Measurements from ENCODE around the gene TP53I11. TPM values are rescaled to one million over a fixed set of nuclear protein-coding genes. Genes with fewer than 3 reads are reported as not detected.

The TP53I11 gene
- total RNA-seq, 1 experiment from 2014 or later, result 46.9 TPM

DNA sequence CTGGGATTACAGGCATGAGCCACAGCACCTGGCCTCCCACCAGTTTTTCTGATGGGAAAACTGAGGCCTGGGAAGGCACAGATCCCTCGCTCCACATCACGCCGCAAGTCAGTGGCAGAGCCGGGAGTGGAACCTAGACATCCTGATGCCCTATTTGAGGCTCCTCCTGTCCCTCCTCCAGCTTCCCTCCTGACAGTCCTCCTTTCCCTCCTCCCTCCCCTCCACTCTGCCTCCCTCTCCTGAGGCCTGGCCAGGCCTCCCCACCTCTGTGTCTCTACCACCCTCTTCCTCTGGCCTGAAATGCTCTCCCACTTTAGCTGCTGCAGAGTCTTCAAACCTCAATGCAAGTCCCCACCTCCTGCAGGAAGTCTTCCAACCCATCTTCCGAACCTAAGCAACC is 13.3 kb upstream of the TP53I11 start:
- no peaks in the 10 kb centered on the region for H3K9me2 ChIP-seq (ENCODE audit: insufficient read depth)
- DNase-seq (ENCODE audit: low read depth, low spot score), result no peak
- H3K27me3 ChIP-seq (ENCODE audit: insufficient read depth, low read length), result no peaks in the 10 kb centered on the region
- no TSS peak for BruUV-seq (replicated peaks)
- H4K20me1 ChIP-seq (ENCODE audit: insufficient read depth), result no peaks in the 10 kb centered on the region
- H2AFZ ChIP-seq (ENCODE audit: low read depth, low read length, poor library complexity, severe bottlenecking), result no peak overlapping the region
- H3K4me1 ChIP-seq (ENCODE audit: control insufficient read depth in 1 of 2, insufficient read depth in 2 of 2, low read length in 2 of 2), result no peaks in the 10 kb centered on the region
- CTCF ChIA-PET, result interaction anchor here (0.9 kb wide), 1 partner anchor 147 kb away, joined by 3 read pairs; no protein-coding TSS in a partner anchor
- RAD21 ChIA-PET (ENCODE audit: low non-redundant PET in 1 of 2, low total read pairs in 2 of 2, uncharacterized antibody in 2 of 2, unreplicated experiment in 2 of 2), result no interaction called here
- no peak overlapping the region for H3K4me3 ChIP-seq (replicated peaks in 1 of 2; ENCODE audit: low read depth in 1 of 2, low read length in 2 of 2)
- H3K36me3 ChIP-seq (ENCODE audit: control insufficient read depth in 1 of 2, insufficient read depth in 2 of 2, low read length in 2 of 2), result no peaks in the 10 kb centered on the region
- no peaks in the 10 kb centered on the region for H3K79me2 ChIP-seq (ENCODE audit: insufficient read depth, low read length)
- H3K9ac ChIP-seq (ENCODE audit: low read length), result no peak overlapping the region
- intact Hi-C loops (cut with micrococcal nuclease), result no loop called here
- ATAC-seq, result no peak
- no peak for TF ChIP-seq ZBTB33 (IDR thresholded peaks at IDR 0.05; ENCODE audit: extremely low read depth, insufficient replicate concordance, low read length)
- TF ChIP-seq ELF1 (IDR thresholded peaks at IDR 0.05; ENCODE audit: borderline replicate concordance, low read depth), result no peak
- no peak for TF ChIP-seq SIN3A (IDR thresholded peaks at IDR 0.05; ENCODE audit: low read depth)
- TF ChIP-seq SRF (IDR thresholded peaks at IDR 0.05; ENCODE audit: low read depth), result no peak
- no peak for TF ChIP-seq POLR2AphosphoS5 (IDR thresholded peaks at IDR 0.05; ENCODE audit: low read depth, low read length)
- no peak for TF ChIP-seq FOSL1 (IDR thresholded peaks at IDR 0.05; ENCODE audit: low read depth)
- no peak for TF ChIP-seq MAX (IDR thresholded peaks at IDR 0.05)
- TF ChIP-seq JUND (IDR thresholded peaks at IDR 0.05), result no peak
- no peak for TF ChIP-seq RAD21 (IDR thresholded peaks at IDR 0.05; ENCODE audit: low read depth)
- no peaks in the 10 kb centered on the region for H3K9me3 ChIP-seq (ENCODE audit: control insufficient read depth in 1 of 2, insufficient read depth in 1 of 2, low read depth in 1 of 2, low read length in 2 of 2)
- POLR2A ChIA-PET, result no interaction called here
- no peak overlapping the region for H3K4me2 ChIP-seq (ENCODE audit: low read length)
- H3K27ac ChIP-seq (ENCODE audit: low read depth, low read length), result no peak overlapping the region

DNA sequence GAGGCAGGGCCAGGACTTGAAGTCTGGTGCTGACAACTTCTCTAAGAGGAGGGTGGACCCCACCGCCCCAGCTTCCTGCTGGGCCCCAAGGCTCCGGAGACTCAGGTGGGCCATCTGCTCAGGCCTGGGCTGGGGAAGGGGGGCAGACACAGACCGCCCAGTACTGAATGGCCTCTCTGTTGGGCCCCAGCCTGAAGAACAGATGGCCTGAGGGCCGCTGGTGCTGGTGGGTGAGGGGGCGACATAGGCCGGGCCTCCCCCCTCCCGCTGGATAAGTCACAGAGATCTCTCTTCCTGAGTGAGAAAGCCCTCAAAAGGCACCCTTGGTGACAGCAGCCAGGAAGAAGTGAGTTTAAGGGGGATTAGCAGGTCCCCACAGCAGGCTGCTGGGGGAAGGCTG is 12.5 kb upstream of the TP53I11 start:
- no TSS peak for BruUV-seq (replicated peaks)
- DNase-seq (ENCODE audit: low read depth, low spot score) (no peak), ATAC-seq (no peak)
- Histone ChIP-seq H3K9me2 (ENCODE audit: insufficient read depth) (no peaks in the 10 kb centered on the region), H3K79me2 (ENCODE audit: insufficient read depth, low read length) (no peaks in the 10 kb centered on the region), H3K36me3 (ENCODE audit: control insufficient read depth in 1 of 2, insufficient read depth in 2 of 2, low read length in 2 of 2) (no peaks in the 10 kb centered on the region), H3K9me3 (ENCODE audit: control insufficient read depth in 1 of 2, insufficient read depth in 1 of 2, low read depth in 1 of 2, low read length in 2 of 2) (no peaks in the 10 kb centered on the region), H3K4me2 (ENCODE audit: low read length) (no peak overlapping the region), H3K27me3 (ENCODE audit: insufficient read depth, low read length) (no peaks in the 10 kb centered on the region), H2AFZ (ENCODE audit: low read depth, low read length, poor library complexity, severe bottlenecking) (no peak overlapping the region), H3K4me1 (ENCODE audit: control insufficient read depth in 1 of 2, insufficient read depth in 2 of 2, low read length in 2 of 2) (no peaks in the 10 kb centered on the region), H3K27ac (ENCODE audit: low read depth, low read length) (no peak overlapping the region), H4K20me1 (ENCODE audit: insufficient read depth) (no peaks in the 10 kb centered on the region), H3K9ac (ENCODE audit: low read length) (no peak overlapping the region), H3K4me3 (replicated peaks in 1 of 2; ENCODE audit: low read depth in 1 of 2, low read length in 2 of 2) (no peak overlapping the region)
- ChIA-PET RAD21 (ENCODE audit: low non-redundant PET in 1 of 2, low total read pairs in 2 of 2, uncharacterized antibody in 2 of 2, unreplicated experiment in 2 of 2) (no interaction called here), POLR2A (no interaction called here), CTCF (no interaction called here)
- intact Hi-C loops (cut with micrococcal nuclease), result no loop called here
- TF ChIP-seq ELF1 (IDR thresholded peaks at IDR 0.05; ENCODE audit: borderline replicate concordance, low read depth) (no peak), CBX3 (IDR thresholded peaks at IDR 0.05; ENCODE audit: low read depth) (no peak), JUND (IDR thresholded peaks at IDR 0.05) (no peak), MAX (IDR thresholded peaks at IDR 0.05) (no peak), SIN3A (IDR thresholded peaks at IDR 0.05; ENCODE audit: low read depth) (no peak), ZFX (IDR thresholded peaks at IDR 0.05) (no peak), SP1 (IDR thresholded peaks at IDR 0.05; ENCODE audit: low read depth) (no peak), EZH2 (IDR thresholded peaks at IDR 0.05) (no peak), EZH2phosphoT487 (IDR thresholded peaks at IDR 0.05; ENCODE audit: borderline replicate concordance) (no peak), YY1 (IDR thresholded peaks at IDR 0.05; ENCODE audit: extremely low read depth, insufficient replicate concordance, low read depth, low read length) (no peak), ATF3 (IDR thresholded peaks at IDR 0.05) (no peak), RAD21 (IDR thresholded peaks at IDR 0.05; ENCODE audit: low read depth) (no peak), CEBPB (IDR thresholded peaks at IDR 0.05; ENCODE audit: low read depth) (no peak), SRF (IDR thresholded peaks at IDR 0.05; ENCODE audit: low read depth) (no peak)
- TF ChIP-seq, protein P1, sequence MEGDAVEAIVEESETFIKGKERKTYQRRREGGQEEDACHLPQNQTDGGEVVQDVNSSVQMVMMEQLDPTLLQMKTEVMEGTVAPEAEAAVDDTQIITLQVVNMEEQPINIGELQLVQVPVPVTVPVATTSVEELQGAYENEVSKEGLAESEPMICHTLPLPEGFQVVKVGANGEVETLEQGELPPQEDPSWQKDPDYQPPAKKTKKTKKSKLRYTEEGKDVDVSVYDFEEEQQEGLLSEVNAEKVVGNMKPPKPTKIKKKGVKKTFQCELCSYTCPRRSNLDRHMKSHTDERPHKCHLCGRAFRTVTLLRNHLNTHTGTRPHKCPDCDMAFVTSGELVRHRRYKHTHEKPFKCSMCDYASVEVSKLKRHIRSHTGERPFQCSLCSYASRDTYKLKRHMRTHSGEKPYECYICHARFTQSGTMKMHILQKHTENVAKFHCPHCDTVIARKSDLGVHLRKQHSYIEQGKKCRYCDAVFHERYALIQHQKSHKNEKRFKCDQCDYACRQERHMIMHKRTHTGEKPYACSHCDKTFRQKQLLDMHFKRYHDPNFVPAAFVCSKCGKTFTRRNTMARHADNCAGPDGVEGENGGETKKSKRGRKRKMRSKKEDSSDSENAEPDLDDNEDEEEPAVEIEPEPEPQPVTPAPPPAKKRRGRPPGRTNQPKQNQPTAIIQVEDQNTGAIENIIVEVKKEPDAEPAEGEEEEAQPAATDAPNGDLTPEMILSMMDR (IDR thresholded peaks at IDR 0.05 in 2 of 3, conservative IDR thresholded peaks at IDR 0.05 in 1 of 3; ENCODE audit: borderline replicate concordance in 1 of 3, insufficient read depth in 1 of 3, low read depth in 2 of 3, low read length in 2 of 3), result no peak

Data from HCT116 (cell line).